Frontal cortex (tissue), 4 donors: Measurements from ENCODE around the gene FNDC11. TPM values are rescaled to one million over a fixed set of nuclear protein-coding genes. Genes with fewer than 3 reads are reported as not detected.
"Not testable (repeated sequence)": the region's sequence is repeated elsewhere in the genome, so short reads cannot be mapped to it uniquely, and the experiment has no call there.

Experiments
- DNase-seq, 2 donors: peaks; one replicate each; pipeline ENCODE4 v3.0.0; 2012; ENCODE audit warnings: low spot score in 2 of 2
- FAIRE-seq: peaks from 2 replicates; lab custom pipeline; 2012; peaks lifted over from hg19 to GRCh38; lab: Jason Lieb, UNC
- total RNA-seq: library from RNA; depleted of rRNA; stranded (reverse); fragments of >200 nt; gene quantifications from one replicate; pipeline ENCODE4 v1.2.3, GENCODE V29; 2014
- donor health status: control.
- donor health status: control.
- donor health status: control.

The FNDC11 gene
- total RNA-seq, 1 donor from 2014 or later = 6.1 TPM

GRCh38 chr20:63549679-63550282 lies 4.2 kb upstream of the FNDC11 start:
- FAIRE-seq (no peak), DNase-seq (no peak)

- FAIRE-seq (no peak), DNase-seq (no peak)
These were observed 2.9 kb upstream of the FNDC11 start for GRCh38 chr20:63551068-63551467.

GRCh38 chr20:63552481-63553249 lies 1.3 kb upstream of the FNDC11 start:
- FAIRE-seq (no peak), DNase-seq (no peak)

- DNase-seq = peak in 1 of 2 donors; percentile 75
- FAIRE-seq = no peak
These were observed 567 bp upstream of the FNDC11 start for GRCh38 chr20:63553251-63553932.

- FAIRE-seq (no peak), DNase-seq (no peak)
These were observed 661 bp downstream of the FNDC11 start for GRCh38 chr20:63554361-63555278.

GRCh38 chr20:63555661-63556381 lies 1.9 kb downstream of the FNDC11 start:
- no peak for DNase-seq

GRCh38 chr20:63556873-63557478 lies 3.0 kb downstream of the FNDC11 start:
- FAIRE-seq = no peak
- no peak for DNase-seq

More at GRCh38 chr20:63555661-63556381, 1.9 kb downstream of the FNDC11 start:
- FAIRE-seq = no peak

GRCh38 chr20:63557481-63557891 lies 3.5 kb downstream of the FNDC11 start:
- no peak for FAIRE-seq
- no peak for DNase-seq

- FAIRE-seq = no peak
- no peak for DNase-seq
These were observed 5.0 kb downstream of the FNDC11 start for GRCh38 chr20:63558804-63559484.

GRCh38 chr20:63559485-63560332 lies 5.8 kb downstream of the FNDC11 start:
- DNase-seq, FAIRE-seq: not testable (repeated sequence)

GRCh38 chr20:63560333-63560805 lies 6.4 kb downstream of the FNDC11 start:
- no peak for DNase-seq
- no peak for FAIRE-seq

GRCh38 chr20:63560856-63561609 lies 7.1 kb downstream of the FNDC11 start:
- DNase-seq = no peak
- no peak for FAIRE-seq

GRCh38 chr20:63561624-63562396 lies 7.9 kb downstream of the FNDC11 start:
- FAIRE-seq = no peak
- no peak for DNase-seq

GRCh38 chr20:63562461-63563224 lies 8.7 kb downstream of the FNDC11 start:
- FAIRE-seq (no peak), DNase-seq (no peak)
